Smooth muscle cell (in vitro differentiated cells): Measurements from ENCODE around the gene ZFYVE9. TPM values are rescaled to one million over a fixed set of nuclear protein-coding genes. Genes with fewer than 3 reads are reported as not detected.
A peak's percentile ranks its signal among the peaks of the same experiment; 100 is the strongest.

Source experiments
- DNase-seq: peaks from one replicate; lab custom pipeline; 2025; ENCODE audit not compliant: unreplicated experiment; lab: John Stamatoyannopoulos, UW
- H2AFZ ChIP-seq: fragments of 200-600 bp; sonication (generic); 2 replicates; pipeline ENCODE4 v1.6.0; 2016; ENCODE audit warnings: antibody characterized with exemption, low read depth, mild to moderate bottlenecking
- H3F3A ChIP-seq: fragments of 200-600 bp; sonication (generic); 2 replicates; pipeline ENCODE4 v1.6.0; 2017; ENCODE audit warnings: antibody characterized with exemption, low read depth
- H3K27ac ChIP-seq: fragments of 200-600 bp; sonication (generic); 2 replicates; pipeline ENCODE4 v1.5.1; 2016; ENCODE audit warnings: low read depth, mild to moderate bottlenecking
- H3K27me3 ChIP-seq: fragments of 200-600 bp; sonication (generic); 2 replicates; pipeline ENCODE4 v1.6.1; 2016; ENCODE audit warnings: low read depth, mild to moderate bottlenecking
- H3K36me3 ChIP-seq: fragments of 200-600 bp; sonication (generic); 2 replicates; pipeline ENCODE4 v1.5.1; 2016; ENCODE audit warnings: low read depth
- H3K4me1 ChIP-seq: fragments of 200-600 bp; sonication (generic); 2 replicates; pipeline ENCODE4 v1.5.1; 2016; ENCODE audit warnings: low read depth
- H3K4me2 ChIP-seq: fragments of 200-600 bp; sonication (generic); 2 replicates; pipeline ENCODE4 v1.6.0; 2016; ENCODE audit warnings: mild to moderate bottlenecking
- H3K4me3 ChIP-seq: fragments of 200-600 bp; sonication (generic); 2 replicates; pipeline ENCODE4 v1.5.1; 2016; ENCODE audit warnings: mild to moderate bottlenecking
- H3K79me2 ChIP-seq: fragments of 200-600 bp; sonication (generic); 2 replicates; pipeline ENCODE4 v1.6.0; 2016; ENCODE audit warnings: low read depth, mild to moderate bottlenecking
- H3K9ac ChIP-seq: fragments of 200-600 bp; sonication (generic); 2 replicates; pipeline ENCODE4 v1.6.0; 2016; ENCODE audit warnings: low read depth
- H3K9me3 ChIP-seq: fragments of 200-600 bp; sonication (generic); replicated peaks from 2 replicates; pipeline ENCODE4 v1.5.1; 2016; ENCODE audit warnings: low read depth
- H4K20me1 ChIP-seq: fragments of 200-600 bp; sonication (generic); 2 replicates; pipeline ENCODE4 v1.6.0; 2016; ENCODE audit warnings: low read depth
- WGBS: methylation state at CpG from one replicate; pipeline ENCODE4 v1.1.7; 2016; ENCODE audit warnings: low lambda C conversion rate; 5-methylcytosine and 5-hydroxymethylcytosine counted together
- polyA plus RNA-seq: library from polyadenylated mRNA; unstranded; fragments of >200 nt; fragmentation: Nextera tagmentation; extraction: Ambion mirVana; gene quantifications from 2 replicates; pipeline ENCODE4 v1.2.1, GENCODE V29; 2016
- total RNA-seq: library from RNA; depleted of rRNA; stranded (reverse); fragments of >200 nt; gene quantifications from 2 replicates; pipeline ENCODE4 v1.2.3, GENCODE V29; 2014
- TF ChIP-seq, protein P1 (sequence below): fragments of 200-600 bp; sonication (generic); IDR thresholded peaks from 2 replicates; pipeline ENCODE4 v1.5.1; 2017; ENCODE audit warnings: borderline replicate concordance, mild to moderate bottlenecking, antibody characterized with exemption; ENCODE audit not compliant: insufficient read depth, poor library complexity, severe bottlenecking

The ZFYVE9 gene
- total and polyA plus RNA-seq, 2 experiments from 2014 or later: 2.7 to 19.1 TPM

DNA sequence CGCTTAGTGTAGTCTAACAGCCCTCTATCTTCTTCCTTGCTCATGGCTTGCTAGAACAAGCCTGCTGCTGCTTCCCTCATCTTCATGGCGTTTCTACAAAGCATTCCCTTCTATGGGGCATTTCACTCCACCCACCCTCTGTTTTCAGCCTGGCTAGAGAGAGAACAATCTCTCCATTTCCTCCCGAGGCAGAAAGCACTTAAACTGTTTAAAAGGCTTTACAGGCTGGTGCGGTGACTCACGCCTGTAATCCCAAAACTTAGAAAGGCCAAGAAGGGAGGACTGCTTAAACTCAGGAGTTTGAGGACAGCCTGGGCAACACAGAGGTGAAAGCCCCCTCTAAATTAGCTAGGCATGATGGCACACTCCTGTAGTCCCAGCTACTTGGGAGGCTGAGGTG is 244.6 kb downstream of the ZFYVE9 start:
- no peak overlapping the region for H3K9ac ChIP-seq
- H4K20me1 ChIP-seq: no peaks in the 10 kb centered on the region
- H3K4me2 ChIP-seq: peak overlapping the region; percentile 30
- H3K4me1 ChIP-seq: no peaks in the 10 kb centered on the region
- H3K36me3 ChIP-seq: no peaks in the 10 kb centered on the region
- TF ChIP-seq, protein P1, sequence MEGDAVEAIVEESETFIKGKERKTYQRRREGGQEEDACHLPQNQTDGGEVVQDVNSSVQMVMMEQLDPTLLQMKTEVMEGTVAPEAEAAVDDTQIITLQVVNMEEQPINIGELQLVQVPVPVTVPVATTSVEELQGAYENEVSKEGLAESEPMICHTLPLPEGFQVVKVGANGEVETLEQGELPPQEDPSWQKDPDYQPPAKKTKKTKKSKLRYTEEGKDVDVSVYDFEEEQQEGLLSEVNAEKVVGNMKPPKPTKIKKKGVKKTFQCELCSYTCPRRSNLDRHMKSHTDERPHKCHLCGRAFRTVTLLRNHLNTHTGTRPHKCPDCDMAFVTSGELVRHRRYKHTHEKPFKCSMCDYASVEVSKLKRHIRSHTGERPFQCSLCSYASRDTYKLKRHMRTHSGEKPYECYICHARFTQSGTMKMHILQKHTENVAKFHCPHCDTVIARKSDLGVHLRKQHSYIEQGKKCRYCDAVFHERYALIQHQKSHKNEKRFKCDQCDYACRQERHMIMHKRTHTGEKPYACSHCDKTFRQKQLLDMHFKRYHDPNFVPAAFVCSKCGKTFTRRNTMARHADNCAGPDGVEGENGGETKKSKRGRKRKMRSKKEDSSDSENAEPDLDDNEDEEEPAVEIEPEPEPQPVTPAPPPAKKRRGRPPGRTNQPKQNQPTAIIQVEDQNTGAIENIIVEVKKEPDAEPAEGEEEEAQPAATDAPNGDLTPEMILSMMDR: no peak
- H3K27ac ChIP-seq: peak overlapping the region; percentile 47
- H3K79me2 ChIP-seq: no peaks in the 10 kb centered on the region
- no peak for DNase-seq
- no peaks in the 10 kb centered on the region for H3F3A ChIP-seq
- no peak overlapping the region for H3K4me3 ChIP-seq
- no peaks in the 10 kb centered on the region for H3K27me3 ChIP-seq
- no peaks in the 10 kb centered on the region for H3K9me3 ChIP-seq
- 18% methylated on average over 5 of the region's 5 CpGs for WGBS
- peak overlapping the region; percentile 9 for H2AFZ ChIP-seq

DNA sequence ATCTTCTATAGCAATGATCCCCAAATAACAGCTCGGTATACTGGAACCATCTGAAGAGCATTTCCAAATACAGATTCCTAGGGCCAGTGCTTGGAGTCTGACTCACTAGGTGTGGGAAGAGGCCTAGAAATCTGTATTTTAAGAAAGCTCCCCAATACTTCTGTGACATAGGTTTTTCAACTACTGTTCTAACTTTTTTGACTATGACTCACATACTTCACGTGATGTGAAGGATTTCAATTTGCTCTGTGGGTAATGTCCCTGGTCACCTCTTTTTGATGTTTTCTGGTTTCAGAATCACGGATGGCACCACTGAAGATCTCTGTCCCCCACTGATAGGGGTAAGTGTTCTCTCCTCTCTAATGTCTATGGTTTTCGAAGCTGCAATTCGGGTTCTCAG is 251.3 kb downstream of the ZFYVE9 start:
- Histone ChIP-seq H3K79me2 (no peaks in the 10 kb centered on the region), H3F3A (no peaks in the 10 kb centered on the region), H3K36me3 (no peaks in the 10 kb centered on the region), H3K4me2 (no peak overlapping the region), H2AFZ (no peak overlapping the region), H3K4me1 (no peaks in the 10 kb centered on the region), H3K27me3 (no peaks in the 10 kb centered on the region), H4K20me1 (no peaks in the 10 kb centered on the region), H3K27ac (no peak overlapping the region), H3K9ac (no peak overlapping the region), H3K9me3 (no peaks in the 10 kb centered on the region), H3K4me3 (no peak overlapping the region)
- TF ChIP-seq, protein P1: no peak
- WGBS: 93% methylated on average over 5 of the region's 5 CpGs
- DNase-seq: no peak

Other genes with a start within 250 kb of the ZFYVE9 start
- 8.8 and 9.3 TPM in 2 replicates for gene RAB3B, start 151.4 kb upstream of the ZFYVE9 start, total RNA-seq
- 3.5 and 6.1 TPM in 2 replicates for gene RAB3B, start 151.4 kb upstream of the ZFYVE9 start, polyA plus RNA-seq
- 7.0 and 8.1 TPM in 2 replicates for gene KTI12, start 108.3 kb upstream of the ZFYVE9 start, total RNA-seq
- 11.6 and 14.2 TPM in 2 replicates for gene KTI12, start 108.3 kb upstream of the ZFYVE9 start, polyA plus RNA-seq
- 73.0 and 83.4 TPM in 2 replicates for gene TXNDC12, start 86.9 kb upstream of the ZFYVE9 start, total RNA-seq
- gene TXNDC12, start 86.9 kb upstream of the ZFYVE9 start, polyA plus RNA-seq: 46.7 and 60.2 TPM in 2 replicates
- gene BTF3L4, start 85.8 kb upstream of the ZFYVE9 start, total RNA-seq: 95.5 and 103 TPM in 2 replicates
- gene BTF3L4, start 85.8 kb upstream of the ZFYVE9 start, polyA plus RNA-seq: 67.8 and 77.0 TPM in 2 replicates
- 9.7 and 12.5 TPM in 2 replicates for gene CC2D1B, start 224.1 kb downstream of the ZFYVE9 start, total RNA-seq
- 7.9 and 9.1 TPM in 2 replicates for gene CC2D1B, start 224.1 kb downstream of the ZFYVE9 start, polyA plus RNA-seq